K562 (cell line): ENCODE measurements around the gene SHLD1. TPM values are rescaled to one million over a fixed set of nuclear protein-coding genes. Genes with fewer than 3 reads are reported as not detected.
A peak's percentile ranks its signal among the peaks of the same experiment; 100 is the strongest.

Source experiments
- ATAC-seq: fragments of 200-7000 bp; cut with Tn5 transposase; 3 replicates; pipeline ENCODE4 v1.9.1; 2020; ENCODE audit warnings: moderate library complexity
- BruUV-seq: library from RNA; stranded (reverse); fragments of 400-500 nt; replicated peaks from 2 replicates; lab custom pipeline; 2021; lab: Mats Ljungman, UMichigan
- CTCF ChIA-PET: fragments of 300-600 bp; formaldehyde crosslinking; extraction: SDS; loops from one replicate; lab custom pipeline; 2021; ENCODE audit warnings: low intra/inter-chr PET ratio; lab: Yijun Ruan, JAX
- POLR2A ChIA-PET: fragments of 300-600, 350-650 bp; sonication (Branson Sonifier 250); formaldehyde crosslinking; extraction: SDS; loops from one replicate; lab custom pipeline; 2021; ENCODE audit warnings: antibody characterized with exemption, inconsistent platforms; lab: Yijun Ruan, JAX
- DNase-seq, 4 experiments: peaks; one replicate each; pipeline versions ENCODE4 v3.0.0 to v3.0.0-alpha.2; 2011 to 2018; ENCODE audit warnings: low spot score in 3 of 4, mixed read lengths in 3 of 4; ENCODE audit errors: extremely low read depth in 1 of 4
- FAIRE-seq: peaks from 2 replicates; lab custom pipeline; 2011; peaks lifted over from hg19 to GRCh38; lab: Jason Lieb, UNC
- H2AFZ ChIP-seq: 2 replicates; pipeline ENCODE4 v1.6.0; 2011; ENCODE audit warnings: low read depth, low read length, control low read depth, inconsistent platforms
- H3K27ac ChIP-seq: fragments of 200-600 bp; 3 replicates; pipeline ENCODE4 v1.8.0; 2011; ENCODE audit warnings: low read depth, mild to moderate bottlenecking, control low read depth, inconsistent platforms, low read length, moderate library complexity, mixed read lengths; ENCODE audit errors: extremely low read depth
- H3K27me3 ChIP-seq, 2 experiments: fragments of 300-600 bp in 1 of 2; 2 replicates in 1 of 2; 3 replicates in 1 of 2; pipeline versions ENCODE4 v1.6.0 to v1.8.0; 2011; ENCODE audit warnings: inconsistent platforms in 2 of 2, low read length in 2 of 2, mild to moderate bottlenecking in 1 of 2, mixed read lengths in 1 of 2, moderate library complexity in 1 of 2; ENCODE audit not compliant: control insufficient read depth in 2 of 2, insufficient read depth in 2 of 2
- H3K36me3 ChIP-seq: fragments of 300-600 bp; 3 replicates; pipeline ENCODE4 v1.8.0; 2011; ENCODE audit warnings: mild to moderate bottlenecking, low read length, inconsistent platforms; ENCODE audit not compliant: control insufficient read depth, insufficient read depth
- H3K4me1 ChIP-seq, 2 experiments: fragments of 200-600 bp in 1 of 2; replicated peaks in 1 of 2; 2 replicates in 1 of 2; 3 replicates in 1 of 2; pipeline versions ENCODE4 v1.5.1 to v1.8.0; 2011; ENCODE audit warnings: inconsistent platforms in 2 of 2, low read length in 2 of 2, mild to moderate bottlenecking in 1 of 2, mixed read lengths in 1 of 2, moderate library complexity in 1 of 2; ENCODE audit not compliant: control insufficient read depth in 2 of 2, insufficient read depth in 2 of 2
- H3K4me2 ChIP-seq: 2 replicates; pipeline ENCODE4 v1.6.1; 2011; ENCODE audit warnings: low read length, control low read depth, inconsistent platforms, mixed read lengths; ENCODE audit not compliant: insufficient read depth
- H3K4me3 ChIP-seq: fragments of 200-600 bp; sonication (generic), shearing (Covaris generic); 2 replicates; pipeline ENCODE4 v1.5.1; 2016; ENCODE audit warnings: control low read depth, inconsistent platforms
- H3K79me2 ChIP-seq: fragments of 200-600 bp; 3 replicates; pipeline ENCODE4 v1.8.0; 2011; ENCODE audit warnings: low read length, inconsistent platforms; ENCODE audit not compliant: control insufficient read depth, insufficient read depth
- H3K9ac ChIP-seq, 2 experiments: 2 replicates each; pipeline versions ENCODE4 v1.6.0 to v1.6.1; 2011; ENCODE audit warnings: low read depth in 2 of 2, low read length in 2 of 2, control low read depth in 1 of 2, inconsistent platforms in 1 of 2, mild to moderate bottlenecking in 1 of 2, mixed read lengths in 1 of 2; ENCODE audit not compliant: insufficient read depth in 1 of 2
- H3K9me1 ChIP-seq: one replicate; pipeline ENCODE4 v1.6.0; 2011; ENCODE audit warnings: inconsistent platforms, mild to moderate bottlenecking, low read length, moderate library complexity; ENCODE audit not compliant: control insufficient read depth, insufficient read depth
- H3K9me3 ChIP-seq: replicated peaks from 2 replicates; pipeline ENCODE4 v1.5.1; 2011; ENCODE audit warnings: low read depth, low read length, inconsistent platforms; ENCODE audit not compliant: control insufficient read depth, insufficient read depth
- H4K20me1 ChIP-seq: replicated peaks from 2 replicates; pipeline ENCODE4 v1.6.1; 2011; ENCODE audit warnings: low read length, inconsistent platforms, mixed read lengths; ENCODE audit not compliant: control insufficient read depth, insufficient read depth
- ELK1 ChIP-seq: sonication (generic); formaldehyde crosslinking; IDR thresholded peaks from 2 replicates; pipeline ENCODE4 v1.8.1; 2022; ENCODE audit warnings: missing genetic modification reagents
- FOXP1 ChIP-seq: sonication (generic); formaldehyde crosslinking; IDR thresholded peaks from 2 replicates; pipeline ENCODE4 v1.8.0; 2022; ENCODE audit warnings: mild to moderate bottlenecking, missing genetic modification reagents
- KAT7 ChIP-seq: sonication (generic); formaldehyde crosslinking; IDR thresholded peaks from 2 replicates; pipeline ENCODE4 v1.8.0; 2022; ENCODE audit warnings: missing genetic modification reagents, mild to moderate bottlenecking, borderline replicate concordance
- PHF8 ChIP-seq: fragments of 200-600 bp; sonication (generic); IDR thresholded peaks from 2 replicates; pipeline ENCODE4 v1.6.1; 2012; ENCODE audit warnings: mixed run types, mild to moderate bottlenecking, inconsistent platforms, low read length, moderate library complexity, borderline replicate concordance
- SIN3A ChIP-seq, 2 experiments: fragments of 150-350 bp in 1 of 2; IDR thresholded peaks; 2 replicates each; pipeline ENCODE4 v1.6.1; 2011 to 2016; ENCODE audit warnings: borderline replicate concordance in 2 of 2, low read depth in 2 of 2, low read length in 2 of 2, mild to moderate bottlenecking in 2 of 2, moderate library complexity in 2 of 2; ENCODE audit not compliant: control insufficient read depth in 1 of 2
- SMARCA5 ChIP-seq: fragments of 450-650 bp; IDR thresholded peaks from 2 replicates; pipeline ENCODE4 v1.6.1; 2016
- SMC3 ChIP-seq: conservative IDR thresholded peaks from 2 replicates; pipeline ENCODE4 v1.6.1; 2011; ENCODE audit warnings: low read depth, low read length, improper control_type of control experiment; ENCODE audit not compliant: insufficient read depth
- SP1 ChIP-seq: sonication (generic); formaldehyde crosslinking; IDR thresholded peaks from 2 replicates; pipeline ENCODE4 v1.8.1; 2022; ENCODE audit warnings: mild to moderate bottlenecking, missing genetic modification reagents
- STAT5A ChIP-seq: IDR thresholded peaks from 2 replicates; pipeline ENCODE4 v1.6.1; 2012; ENCODE audit warnings: low read length, inconsistent platforms, borderline replicate concordance
- TRIM24 ChIP-seq, 2 experiments: fragments of 450-650 bp; IDR thresholded peaks; 2 replicates each; pipeline ENCODE4 v1.6.1; 2016
- ZFP91 ChIP-seq: sonication (generic); formaldehyde crosslinking; IDR thresholded peaks from 2 replicates; pipeline ENCODE4 v1.8.0; 2022; ENCODE audit warnings: mild to moderate bottlenecking, missing genetic modification reagents
- WGBS: fragments of 100-300 bp; shearing (Covaris generic); methylation state at CpG from one replicate; pipeline ENCODE4 v1.1.6; 2016; ENCODE audit warnings: low coverage, mixed read lengths; ENCODE audit not compliant: insufficient coverage; ENCODE audit errors: missing lambda C conversion rate; 5-methylcytosine and 5-hydroxymethylcytosine counted together
- in situ Hi-C: fragments of 300-500 bp; cut with MboI; formaldehyde crosslinking; loops from 4 replicates; pipeline ENCODE4 v1.15.0; 2018; ENCODE audit warnings: inconsistent platforms, mixed read lengths
- intact Hi-C: fragments of 100-400 bp; cut with micrococcal nuclease; formaldehyde crosslinking; loops from 2 replicates; pipeline ENCODE4 v1.14.2; 2022
- polyA plus RNA-seq, 8 experiments: library from polyadenylated mRNA; depleted of rRNA in 4 of 8; stranded (reverse) in 5 of 8; unstranded in 3 of 8; fragments of >200 nt; fragmentation: Nextera tagmentation in 2 of 8; fragmentation: Illumina TruSeq in 1 of 8; extraction: Ambion mirVana in 2 of 8; extraction: Trizol in 1 of 8; gene quantifications; 2 replicates each; pipeline versions ENCODE4 v1.2.1 to v1.2.3, GENCODE V29; 2011 to 2014; ENCODE audit warnings: inconsistent platforms in 1 of 8, missing spikeins in 1 of 8
- total RNA-seq, 7 experiments: library from RNA; depleted of rRNA in 6 of 7; stranded (reverse); fragments of >200 nt in 6 of 7; fragmentation: Illumina TruSeq in 2 of 7; extraction: Trizol in 2 of 7; gene quantifications; 2 replicates each; pipeline versions ENCODE4 v1.2.1 to v1.2.3, GENCODE V29; 2011 to 2021; ENCODE audit warnings: low replicate concordance in 1 of 7
- TF ChIP-seq, protein P1 (sequence below), 3 experiments: fragments of 200-800 bp in 1 of 3; fragments of 250-450 bp in 1 of 3; fragments of 450-650 bp in 1 of 3; sonication (Bioruptor Pico) in 1 of 3; sonication (Bioruptor generic) in 1 of 3; formaldehyde crosslinking in 1 of 3; IDR thresholded peaks; 2 replicates each; pipeline versions ENCODE4 v1.6.1 to v1.8.0; 2016 to 2022; ENCODE audit warnings: mild to moderate bottlenecking in 2 of 3, missing genetic modification characterization in 2 of 3, missing compliant biosample characterization in 1 of 3, moderate library complexity in 1 of 3
- TF ChIP-seq, protein P2 (sequence below): fragments of 450-650 bp; formaldehyde crosslinking; IDR thresholded peaks from 2 replicates; pipeline ENCODE4 v1.4.0; 2020; ENCODE audit warnings: mild to moderate bottlenecking, mixed read lengths

SHLD1 gene
- total and polyA plus RNA-seq, 9 of the 15 experiments (the other 6 are each of a cell fraction or from before 2014, with no cell fraction given): 3.7 to 21.6 (median 8.2) TPM

- TF ChIP-seq, protein P1, sequence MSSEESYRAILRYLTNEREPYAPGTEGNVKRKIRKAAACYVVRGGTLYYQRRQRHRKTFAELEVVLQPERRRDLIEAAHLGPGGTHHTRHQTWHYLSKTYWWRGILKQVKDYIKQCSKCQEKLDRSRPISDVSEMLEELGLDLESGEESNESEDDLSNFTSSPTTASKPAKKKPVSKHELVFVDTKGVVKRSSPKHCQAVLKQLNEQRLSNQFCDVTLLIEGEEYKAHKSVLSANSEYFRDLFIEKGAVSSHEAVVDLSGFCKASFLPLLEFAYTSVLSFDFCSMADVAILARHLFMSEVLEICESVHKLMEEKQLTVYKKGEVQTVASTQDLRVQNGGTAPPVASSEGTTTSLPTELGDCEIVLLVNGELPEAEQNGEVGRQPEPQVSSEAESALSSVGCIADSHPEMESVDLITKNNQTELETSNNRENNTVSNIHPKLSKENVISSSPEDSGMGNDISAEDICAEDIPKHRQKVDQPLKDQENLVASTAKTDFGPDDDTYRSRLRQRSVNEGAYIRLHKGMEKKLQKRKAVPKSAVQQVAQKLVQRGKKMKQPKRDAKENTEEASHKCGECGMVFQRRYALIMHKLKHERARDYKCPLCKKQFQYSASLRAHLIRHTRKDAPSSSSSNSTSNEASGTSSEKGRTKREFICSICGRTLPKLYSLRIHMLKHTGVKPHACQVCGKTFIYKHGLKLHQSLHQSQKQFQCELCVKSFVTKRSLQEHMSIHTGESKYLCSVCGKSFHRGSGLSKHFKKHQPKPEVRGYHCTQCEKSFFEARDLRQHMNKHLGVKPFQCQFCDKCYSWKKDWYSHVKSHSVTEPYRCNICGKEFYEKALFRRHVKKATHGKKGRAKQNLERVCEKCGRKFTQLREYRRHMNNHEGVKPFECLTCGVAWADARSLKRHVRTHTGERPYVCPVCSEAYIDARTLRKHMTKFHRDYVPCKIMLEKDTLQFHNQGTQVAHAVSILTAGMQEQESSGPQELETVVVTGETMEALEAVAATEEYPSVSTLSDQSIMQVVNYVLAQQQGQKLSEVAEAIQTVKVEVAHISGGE (CRISPR knock-in tag; IDR thresholded peaks at IDR 0.05): 0 out of 6 replicates have a peak, but pooled peaks of 1 of the 3 experiments have one; percentile 23
- TF ChIP-seq TRIM24 (IDR thresholded peaks at IDR 0.05) (peak in 1 of 2 experiments; percentile 2; a peak in 1 of 4 replicates), SMARCA5 (peak; percentile 65; the same call in 1 of the 2 replicates), SP1 (CRISPR knock-in tag) (no peak), PHF8 (no peak)
These were observed 12.6 kb upstream of the SHLD1 start (continued) for GRCh38 chr20:5737619-5737953.

DNA sequence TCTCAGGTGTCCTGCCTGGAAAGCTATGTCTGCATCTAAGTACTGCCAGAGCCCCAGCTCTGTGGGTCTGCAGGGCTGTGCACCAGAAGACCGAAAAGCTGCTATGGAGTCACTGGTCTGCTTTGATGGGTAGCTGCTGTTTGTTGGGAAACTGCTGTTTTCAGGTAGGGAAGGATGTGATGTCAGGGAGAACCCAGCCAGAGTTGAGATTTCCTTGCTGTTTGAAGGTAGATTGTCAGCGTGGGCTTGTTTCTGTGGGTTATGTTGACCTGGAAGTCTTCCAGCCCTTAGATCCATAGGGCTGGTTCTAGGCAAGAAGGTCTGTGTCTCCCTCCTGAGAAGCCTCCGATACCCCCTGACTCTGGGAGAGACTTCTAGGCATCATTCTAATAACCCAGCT is 12.2 kb upstream of the SHLD1 start:
- Histone ChIP-seq H3K36me3 (no peaks in the 10 kb centered on the region), H4K20me1 (no peaks in the 10 kb centered on the region), H3K4me1 (peaks cover 18 to 22% of the 10 kb centered on the region in 2 experiments; a peak in 4 of 5 replicates), H3K9me3 (no peaks in the 10 kb centered on the region), H2AFZ (no peak overlapping the region), H3K9me1 (no peaks in the 10 kb centered on the region), H3K4me3 (no peak overlapping the region), H3K4me2 (no peak overlapping the region), H3K27me3 (no peaks in the 10 kb centered on the region), H3K9ac (no peak overlapping the region), H3K27ac (no peak overlapping the region), H3K79me2 (no peaks in the 10 kb centered on the region)
- DNase-seq (no peak), ATAC-seq (no peak), FAIRE-seq (no peak)
- POLR2A ChIA-PET: interaction anchor here (0.6 to 1.1 kb wide), 2 partner anchors 9 to 401 kb away, joined by 3 read pairs; no protein-coding TSS in a partner anchor
- CTCF ChIA-PET: no interaction called here
- in situ Hi-C loops (no loop called here), intact Hi-C loops (no loop called here)
- 54% methylated on average over 3 of the region's 3 CpGs for WGBS
- BruUV-seq: no TSS peak
- TF ChIP-seq KAT7 (CRISPR knock-in tag): no peak
- TF ChIP-seq ELK1 (CRISPR knock-in tag): no peak
- no peak for TF ChIP-seq FOXP1 (CRISPR knock-in tag)
- TF ChIP-seq SIN3A (IDR thresholded peaks at IDR 0.05; ENCODE audit: borderline replicate concordance in 2 of 2, control insufficient read depth in 1 of 2, low read depth in 2 of 2, low read length in 2 of 2): no peak
- no peak for TF ChIP-seq STAT5A
- TF ChIP-seq SMC3: no peak
- TF ChIP-seq, protein P2, sequence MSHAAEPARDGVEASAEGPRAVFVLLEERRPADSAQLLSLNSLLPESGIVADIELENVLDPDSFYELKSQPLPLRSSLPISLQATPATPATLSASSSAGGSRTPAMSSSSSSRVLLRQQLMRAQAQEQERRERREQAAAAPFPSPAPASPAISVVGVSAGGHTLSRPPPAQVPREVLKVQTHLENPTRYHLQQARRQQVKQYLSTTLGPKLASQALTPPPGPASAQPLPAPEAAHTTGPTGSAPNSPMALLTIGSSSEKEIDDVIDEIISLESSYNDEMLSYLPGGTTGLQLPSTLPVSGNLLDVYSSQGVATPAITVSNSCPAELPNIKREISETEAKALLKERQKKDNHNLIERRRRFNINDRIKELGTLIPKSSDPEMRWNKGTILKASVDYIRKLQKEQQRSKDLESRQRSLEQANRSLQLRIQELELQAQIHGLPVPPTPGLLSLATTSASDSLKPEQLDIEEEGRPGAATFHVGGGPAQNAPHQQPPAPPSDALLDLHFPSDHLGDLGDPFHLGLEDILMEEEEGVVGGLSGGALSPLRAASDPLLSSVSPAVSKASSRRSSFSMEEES (CRISPR knock-in tag): no peak
- no peak for TF ChIP-seq ZFP91 (CRISPR knock-in tag)
